Body of pancreas (tissue), 4 donors: ENCODE results near the gene POLR3H.

ENCODE experiments used
- CTCF ChIP-seq, 7 experiments: fragments of 450-650 bp in 4 of 7; fragments of 200-600 bp in 3 of 7; sonication (generic) in 3 of 7; IDR thresholded peaks; one replicate each; pipeline ENCODE4 v1.5.1; 2016 to 2019; ENCODE audit warnings: antibody characterized with exemption in 7 of 7
- POLR2A ChIP-seq, 3 donors: fragments of 450-650 bp; IDR thresholded peaks; one replicate each; pipeline ENCODE4 v1.6.1; 2016; ENCODE audit warnings: antibody characterized with exemption in 3 of 3, mild to moderate bottlenecking in 2 of 3

DNA sequence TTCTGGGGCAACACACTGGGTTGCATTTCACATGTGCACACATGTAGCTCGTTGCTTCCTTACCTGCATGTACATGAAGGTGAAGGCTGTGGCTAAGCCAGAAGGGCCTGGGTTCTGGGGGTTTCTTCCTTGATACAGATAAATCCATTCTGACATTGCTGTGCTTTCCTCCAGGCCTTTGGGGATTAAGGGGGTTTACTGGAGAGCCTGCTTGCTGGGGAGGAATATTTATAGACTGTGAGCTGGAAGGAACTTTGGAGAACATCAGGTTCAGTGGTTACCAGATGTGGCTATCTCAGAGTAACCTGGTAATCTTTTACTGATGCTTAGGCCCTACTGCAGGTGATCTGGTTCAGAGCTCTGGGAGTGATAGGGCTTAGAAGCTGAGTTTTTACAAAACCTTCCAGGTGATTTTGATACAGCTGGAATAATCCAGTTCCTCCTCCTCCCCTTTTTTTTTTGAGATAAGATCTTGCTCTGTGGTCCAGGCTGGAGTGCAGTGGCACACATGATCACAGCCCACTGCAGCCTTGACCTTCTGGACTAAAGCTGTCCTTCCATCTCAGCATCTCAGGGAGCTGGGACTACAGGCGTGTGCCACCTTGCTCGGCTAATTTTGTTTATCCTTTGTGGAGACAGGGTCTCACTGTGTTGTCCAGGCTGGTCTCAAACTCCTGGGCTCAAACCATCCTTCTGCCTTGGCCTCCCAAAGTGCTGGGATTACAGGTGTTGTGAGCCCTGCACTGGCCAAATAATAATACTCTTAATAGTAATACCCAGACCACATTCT is 55.5 kb downstream of the POLR3H start:
- TF ChIP-seq CTCF (IDR thresholded peaks at IDR 0.05): no peak
- TF ChIP-seq POLR2A (IDR thresholded peaks at IDR 0.05): no peak
